Right ventricle myocardium superior (tissue), 1 donor: Measurements from ENCODE around the gene SLC4A3. TPM values are rescaled to one million over a fixed set of nuclear protein-coding genes. Genes with fewer than 3 reads are reported as not detected.

Source experiments
- ATAC-seq: fragments of 200-7000 bp; cut with Tn5 transposase; one replicate; pipeline ENCODE4 v1.9.1; 2020; ENCODE audit warnings: mild to moderate bottlenecking; ENCODE audit not compliant: poor library complexity
- DNase-seq: peaks from one replicate; pipeline ENCODE4 v3.0.0-alpha.2; 2020
- intact Hi-C: fragments of 100-400 bp; cut with DNase I; formaldehyde crosslinking; loops from one replicate; pipeline ENCODE4 v1.11.2; 2022
- total RNA-seq: library from RNA; stranded (reverse); fragmentation: NEBNext Ultra II Directional; extraction: Animal tissue kit (Norgen Biotek cat#: 25700); gene quantifications from one replicate; pipeline ENCODE4 v1.2.1, GENCODE V29; 2021
- donor health status: DM: no; HTN: yes; CAD: no; lungs with severe emphysema.

The SLC4A3 gene
- total RNA-seq, 1 donor from 2014 or later: 503 TPM

DNA sequence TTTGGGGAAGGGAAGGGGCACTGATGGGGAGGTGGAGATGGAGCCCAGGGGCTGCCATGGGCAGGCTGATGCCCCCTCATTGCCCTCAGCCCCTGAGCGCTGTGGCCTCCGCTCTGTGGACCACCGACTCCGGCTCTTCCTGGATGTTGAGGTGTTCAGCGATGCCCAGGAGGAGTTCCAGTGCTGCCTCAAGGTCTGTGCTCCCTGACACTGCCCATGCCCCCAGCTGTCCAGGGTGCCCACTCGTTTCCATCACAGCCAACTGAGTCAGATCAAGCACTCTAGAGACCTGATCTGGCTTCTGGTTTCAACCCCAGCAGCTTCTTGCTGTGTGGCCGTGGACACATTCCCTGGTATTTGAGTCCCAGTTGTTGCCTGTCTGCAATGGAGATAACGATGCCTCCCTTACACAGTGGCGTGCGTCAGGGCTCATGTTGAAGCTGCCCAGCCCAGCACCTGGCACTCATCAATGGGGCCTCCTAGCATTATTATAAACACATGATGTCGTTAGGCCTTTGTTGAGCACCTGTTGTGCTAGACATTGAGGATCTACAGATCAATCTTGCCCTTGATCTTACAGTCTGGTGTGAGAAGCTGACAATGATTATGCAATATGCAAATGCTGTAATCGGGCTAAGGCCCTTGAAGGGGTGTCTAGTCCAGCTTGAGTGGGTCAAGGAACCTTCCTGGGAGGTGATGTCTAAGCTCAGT lies 15.4 kb upstream of the SLC4A3 start:
- ATAC-seq (no peak), DNase-seq (no peak)
- intact Hi-C loops: no loop called here

DNA sequence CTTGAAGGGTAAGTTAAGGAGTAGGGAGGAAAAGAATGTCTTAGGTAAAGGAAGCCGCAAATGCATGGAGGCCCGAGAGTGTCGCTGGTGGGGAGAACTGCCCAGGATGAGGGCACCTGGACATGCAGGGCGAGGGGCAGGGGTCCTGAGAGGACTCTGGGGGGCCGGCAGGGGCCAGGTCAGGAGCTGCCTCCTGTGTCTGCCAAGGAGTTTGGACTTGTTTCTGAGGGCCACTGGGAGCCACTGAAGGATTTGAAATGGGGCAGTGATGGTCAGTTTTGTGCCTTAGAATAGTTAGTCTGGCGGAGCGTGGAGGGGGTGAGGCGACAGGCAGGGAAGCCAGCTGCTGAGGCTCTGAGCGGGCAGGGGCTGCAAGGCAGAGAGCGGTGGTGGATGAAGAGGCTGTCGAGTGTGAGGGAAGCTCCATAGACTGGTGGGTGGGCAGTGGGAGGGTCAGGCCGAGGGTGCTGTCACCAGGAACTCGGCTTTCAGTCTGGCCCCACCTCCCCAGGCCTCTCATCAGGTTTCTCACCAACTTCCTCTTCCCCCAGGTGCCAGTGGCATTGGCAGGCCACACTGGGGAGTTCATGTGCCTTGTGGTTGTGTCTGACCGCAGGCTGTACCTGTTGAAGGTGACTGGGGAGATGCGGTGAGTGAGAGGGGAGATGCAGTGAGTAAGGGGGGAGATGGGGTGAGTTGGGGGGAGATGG lies 14.7 kb upstream of the SLC4A3 start:
- ATAC-seq: no peak
- intact Hi-C loops: no loop called here
- DNase-seq: no peak

DNA sequence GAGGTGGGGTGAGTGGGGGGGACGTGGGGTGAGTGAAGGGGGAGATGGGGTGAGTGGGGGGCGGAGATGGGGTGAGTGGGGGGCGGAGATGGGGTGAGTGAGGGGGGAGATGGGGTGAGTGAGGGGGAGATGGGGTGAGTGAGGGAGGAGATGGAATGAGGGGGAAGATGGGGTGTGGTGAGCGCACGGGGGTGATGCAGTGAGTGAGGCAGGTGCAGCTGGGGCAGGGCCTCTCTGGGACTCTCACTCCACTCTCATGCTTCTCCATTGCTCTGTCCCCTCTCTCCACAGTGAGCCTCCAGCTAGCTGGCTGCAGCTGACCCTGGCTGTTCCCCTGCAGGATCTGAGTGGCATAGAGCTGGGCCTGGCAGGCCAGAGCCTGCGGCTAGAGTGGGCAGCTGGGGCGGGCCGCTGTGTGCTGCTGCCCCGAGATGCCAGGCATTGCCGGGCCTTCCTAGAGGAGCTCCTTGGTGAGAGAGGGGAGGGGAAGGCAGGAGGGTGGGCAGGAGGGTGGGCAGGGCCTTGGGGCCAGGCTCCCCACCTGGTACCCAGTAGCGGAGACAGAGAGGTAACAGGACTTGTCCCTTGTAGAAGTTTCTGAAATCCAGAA lies 13.9 kb upstream of the SLC4A3 start:
- intact Hi-C loops: no loop called here
- DNase-seq (no peak), ATAC-seq (no peak)

DNA sequence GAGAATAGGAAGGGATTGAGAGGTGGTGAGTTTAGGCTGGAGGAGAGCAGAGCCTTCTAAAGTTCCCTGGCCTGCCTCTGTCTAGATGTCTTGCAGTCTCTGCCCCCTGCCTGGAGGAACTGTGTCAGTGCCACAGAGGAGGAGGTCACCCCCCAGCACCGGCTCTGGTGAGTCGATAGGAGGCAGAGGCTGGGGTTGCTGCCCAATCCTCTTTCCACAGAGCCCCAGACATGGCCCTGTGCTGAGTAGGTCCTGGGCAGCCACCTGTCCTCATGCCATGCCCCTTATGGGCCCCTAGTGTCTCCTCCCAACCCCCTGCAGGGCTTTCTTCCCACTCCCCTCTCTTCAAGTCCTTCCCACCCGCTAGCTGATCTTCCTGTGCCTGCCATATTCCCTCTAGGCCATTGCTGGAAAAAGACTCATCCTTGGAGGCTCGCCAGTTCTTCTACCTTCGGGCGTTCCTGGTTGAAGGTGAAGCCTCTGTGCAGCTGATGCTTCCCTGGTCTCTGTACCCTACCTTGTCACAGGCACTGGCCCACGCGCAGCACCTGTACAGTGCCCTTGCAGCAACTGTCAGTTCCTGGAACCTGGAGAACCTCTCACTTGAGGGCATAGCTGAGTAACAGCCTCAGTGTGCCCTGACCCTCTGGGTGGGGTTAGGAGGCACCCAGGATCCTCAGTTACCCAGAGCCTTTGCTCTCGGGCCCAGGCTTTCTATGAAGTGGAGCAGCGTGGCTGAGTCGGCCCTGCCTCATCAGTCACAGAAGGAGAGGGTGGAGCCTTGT lies 13.2 kb upstream of the SLC4A3 start:
- ATAC-seq (no peak), DNase-seq (no peak)
- intact Hi-C loops: no loop called here

DNA sequence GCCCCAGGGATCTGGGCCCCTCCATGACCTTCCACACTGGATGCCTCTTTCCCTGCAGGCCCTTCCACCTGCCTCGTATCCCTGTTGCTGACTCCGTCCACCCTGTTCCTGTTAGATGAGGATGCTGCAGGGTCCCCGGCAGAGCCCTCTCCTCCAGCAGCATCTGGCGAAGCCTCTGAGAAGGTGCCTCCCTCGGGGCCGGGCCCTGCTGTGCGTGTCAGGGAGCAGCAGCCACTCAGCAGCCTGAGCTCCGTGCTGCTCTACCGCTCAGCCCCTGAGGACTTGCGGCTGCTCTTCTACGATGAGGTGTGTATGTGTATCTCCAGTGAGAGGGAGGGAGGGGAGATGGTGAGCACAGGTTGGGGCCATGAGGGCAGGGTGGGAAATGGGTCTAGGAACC lies 12.4 kb upstream of the SLC4A3 start:
- ATAC-seq (no peak), DNase-seq (no peak)
- intact Hi-C loops: no loop called here

DNA sequence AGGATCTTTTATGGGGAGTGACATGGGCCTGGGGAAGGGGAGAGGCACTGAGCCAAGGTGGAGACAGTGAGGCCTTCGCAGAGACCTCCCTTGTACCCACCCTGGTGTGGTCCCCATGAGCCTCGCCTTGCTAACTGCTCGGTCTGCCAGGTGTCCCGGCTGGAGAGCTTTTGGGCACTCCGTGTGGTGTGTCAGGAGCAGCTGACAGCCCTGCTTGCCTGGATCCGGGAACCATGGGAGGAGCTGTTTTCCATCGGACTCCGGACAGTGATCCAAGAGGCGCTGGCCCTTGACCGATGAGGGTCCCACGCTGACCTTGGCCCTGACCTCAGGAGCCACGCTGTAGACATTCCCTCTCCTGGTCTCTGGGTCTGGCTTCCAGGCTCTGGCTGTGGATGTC lies 11.5 kb upstream of the SLC4A3 start:
- DNase-seq: no peak
- intact Hi-C loops: no loop called here
- peak; percentile 59 for ATAC-seq

DNA sequence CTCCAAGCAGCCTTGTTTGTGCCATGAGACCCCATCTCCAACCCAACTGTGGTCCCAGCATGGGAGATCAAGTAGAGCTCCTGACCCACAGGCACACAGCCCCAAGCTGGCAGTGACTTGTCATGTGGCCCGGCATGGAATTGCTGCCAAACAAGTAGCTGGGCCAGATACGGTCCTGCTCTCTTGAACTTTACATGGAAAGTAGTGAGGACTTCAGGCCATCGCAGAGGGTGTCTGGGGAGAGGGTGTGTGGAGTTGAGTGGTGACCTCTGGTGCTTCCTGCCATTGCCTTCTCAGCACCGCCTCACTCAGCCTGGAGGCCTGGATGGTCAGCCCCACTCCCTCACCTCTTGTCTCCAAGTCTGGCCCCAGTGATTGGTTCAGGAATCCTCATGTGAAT lies 10.9 kb upstream of the SLC4A3 start:
- ATAC-seq: peak; percentile 77
- DNase-seq: peak; percentile 61
- intact Hi-C loops: no loop called here

DNA sequence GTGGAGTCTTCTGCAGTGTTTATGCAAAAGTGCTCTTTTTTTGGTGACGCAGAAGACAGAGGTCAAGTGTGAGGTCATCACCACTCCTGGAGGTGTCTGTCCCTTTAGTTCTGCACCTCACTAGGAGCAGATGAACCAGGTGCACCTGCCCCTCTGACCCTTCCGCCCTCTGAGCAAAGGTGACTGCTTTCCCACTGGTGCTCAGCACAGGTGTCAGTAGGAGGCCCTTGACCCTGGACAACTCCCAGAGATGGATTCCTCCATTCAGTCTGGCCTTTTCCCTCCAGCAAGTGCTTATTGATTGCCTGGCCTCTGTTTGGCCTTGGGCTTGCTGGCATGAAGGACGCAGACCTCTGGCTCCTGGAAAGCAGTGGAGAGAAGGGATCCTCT lies 8.7 kb upstream of the SLC4A3 start:
- no peak for DNase-seq
- ATAC-seq: no peak
- intact Hi-C loops: no loop called here

DNA sequence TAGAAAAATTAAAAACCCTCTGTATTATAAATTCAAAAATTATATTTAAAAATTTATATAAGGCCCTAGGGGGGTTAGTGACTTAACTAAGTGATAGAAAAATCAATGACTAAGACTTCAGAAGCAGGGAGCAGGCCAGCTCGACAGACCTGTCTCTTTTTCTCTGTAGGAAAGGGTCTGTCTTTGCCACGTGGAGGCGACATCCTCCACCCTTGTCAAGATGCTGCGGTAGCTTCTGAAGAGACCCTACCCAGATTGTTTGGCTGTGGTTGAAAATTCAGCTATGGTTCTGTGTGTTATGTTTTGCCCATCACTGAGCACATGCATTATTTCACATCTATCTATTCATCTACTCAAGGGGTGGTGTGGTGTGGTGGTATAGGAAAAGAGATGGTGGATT lies 8.2 kb upstream of the SLC4A3 start:
- ATAC-seq (no peak), DNase-seq (no peak)
- intact Hi-C loops: no loop called here

DNA sequence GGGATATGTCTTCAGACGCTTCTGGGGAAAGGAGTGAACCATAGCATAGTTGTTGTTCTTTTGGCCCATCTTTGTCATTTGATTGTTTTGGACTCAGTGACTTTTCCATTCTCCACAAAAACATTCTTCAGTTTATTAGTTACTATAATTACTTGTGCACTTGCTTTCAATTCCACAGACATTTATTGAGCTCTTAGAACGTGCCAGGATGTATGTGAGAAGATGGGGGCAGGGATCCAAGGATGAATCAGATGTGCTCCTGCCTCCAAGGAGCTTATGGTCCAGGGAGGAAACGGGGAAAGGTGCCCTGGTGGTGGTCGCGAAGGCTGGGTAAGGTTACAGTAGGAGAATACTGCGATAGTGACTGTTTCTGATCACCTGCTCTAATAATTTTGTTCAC lies 6.9 kb upstream of the SLC4A3 start:
- DNase-seq (no peak), ATAC-seq (no peak)
- intact Hi-C loops: no loop called here

DNA sequence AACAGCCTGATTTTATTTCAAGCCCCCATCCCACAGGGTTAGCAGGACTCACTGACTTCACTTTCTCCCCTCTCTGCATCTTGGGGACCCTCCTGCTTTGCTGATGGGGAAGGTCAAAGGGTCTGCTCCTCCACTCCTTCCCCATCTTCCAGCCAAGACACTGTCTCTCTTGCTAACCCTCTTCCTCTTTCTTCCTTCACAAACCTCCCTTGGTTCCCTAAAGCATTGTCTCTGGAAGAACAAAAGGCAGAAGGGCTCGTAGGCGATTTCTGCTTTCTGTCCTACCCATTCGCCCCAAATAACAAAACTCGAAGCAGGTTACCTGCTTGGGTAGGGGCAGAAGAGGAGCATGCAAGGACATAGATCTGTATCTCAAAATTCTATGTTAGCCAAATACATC lies 5.5 kb upstream of the SLC4A3 start:
- ATAC-seq: no peak
- intact Hi-C loops: no loop called here
- DNase-seq: no peak

DNA sequence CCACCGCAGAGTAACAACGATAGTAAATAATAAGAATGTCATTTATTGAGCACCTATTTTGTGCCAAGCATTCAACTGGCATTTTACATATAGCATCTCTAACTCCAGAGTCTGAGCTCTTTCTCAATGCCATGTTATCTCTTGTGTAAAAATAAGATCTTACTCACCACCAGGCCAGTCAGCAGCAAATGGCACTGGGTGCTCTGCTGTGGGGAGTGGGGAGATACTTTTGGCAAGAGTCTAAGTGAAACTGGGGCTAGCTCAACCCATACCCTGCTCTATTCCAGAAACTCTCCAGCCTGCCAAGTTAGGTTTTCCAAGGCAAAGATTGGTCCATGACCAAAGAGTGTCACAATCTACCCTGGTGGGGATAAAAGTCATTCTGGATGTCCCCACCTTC lies 5.0 kb upstream of the SLC4A3 start:
- no peak for ATAC-seq
- no peak for DNase-seq
- intact Hi-C loops: no loop called here

DNA sequence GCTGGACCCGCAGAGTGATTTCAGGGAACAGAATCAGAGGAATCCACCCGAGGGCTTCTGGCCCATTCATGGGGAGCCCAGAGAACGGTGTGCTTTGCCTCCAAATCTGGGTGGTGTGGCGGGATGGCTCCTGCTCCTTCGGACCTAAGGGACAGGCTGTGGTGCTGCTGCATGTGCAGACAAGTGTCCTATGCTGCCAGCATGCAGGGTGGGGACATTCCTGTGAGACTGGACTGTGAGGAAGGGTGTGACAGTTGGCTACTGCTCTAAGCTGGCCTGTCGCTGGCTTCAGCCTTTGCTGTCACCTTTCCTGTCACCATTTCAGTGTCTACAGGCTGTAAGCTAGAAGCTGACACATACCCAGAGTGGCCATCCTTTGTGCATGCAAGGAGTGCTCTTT lies 2.9 kb upstream of the SLC4A3 start:
- DNase-seq (no peak), ATAC-seq (peak; percentile 48)
- intact Hi-C loops: no loop called here

DNA sequence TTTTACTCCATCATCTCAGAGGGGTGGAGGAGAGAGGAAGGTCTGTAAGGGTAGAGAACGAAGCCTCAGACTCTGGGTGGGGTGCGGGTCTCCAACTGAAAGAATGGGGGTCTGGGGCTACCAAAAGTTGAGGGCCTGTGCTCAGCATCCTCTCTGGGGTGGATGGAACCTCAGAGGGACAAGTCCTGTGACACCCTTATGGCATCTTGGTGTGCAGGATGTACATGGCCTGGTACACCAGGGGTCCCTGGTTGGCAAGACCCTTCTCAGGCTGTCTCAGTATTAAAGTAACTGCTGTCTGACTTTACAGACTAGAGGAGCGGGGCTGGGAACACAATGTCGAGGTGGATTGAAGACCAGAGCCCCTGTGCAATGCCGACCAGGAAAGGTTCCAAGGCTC lies 2.3 kb upstream of the SLC4A3 start:
- DNase-seq (no peak), ATAC-seq (no peak)
- intact Hi-C loops: no loop called here

DNA sequence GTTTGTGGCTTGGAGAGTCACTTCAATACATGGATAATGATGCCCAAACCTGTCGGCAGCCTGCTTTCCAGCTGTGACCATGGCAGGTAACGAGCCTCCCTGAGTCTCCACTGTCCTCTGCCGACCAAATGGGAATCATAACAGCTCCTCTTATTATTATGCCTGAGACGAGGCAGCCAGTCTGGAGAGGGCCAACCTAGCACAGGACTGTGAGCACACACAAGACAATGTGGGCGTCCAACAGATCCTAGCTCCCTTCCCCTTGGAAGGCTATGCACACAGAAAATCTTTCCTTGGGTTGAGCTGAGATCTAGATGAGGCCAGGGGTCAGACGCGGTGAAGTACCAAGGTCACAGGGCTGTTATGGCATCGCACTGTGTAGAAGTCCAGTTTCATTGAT lies 890 bp upstream of the SLC4A3 start:
- intact Hi-C loops: no loop called here
- ATAC-seq (no peak), DNase-seq (no peak)

DNA sequence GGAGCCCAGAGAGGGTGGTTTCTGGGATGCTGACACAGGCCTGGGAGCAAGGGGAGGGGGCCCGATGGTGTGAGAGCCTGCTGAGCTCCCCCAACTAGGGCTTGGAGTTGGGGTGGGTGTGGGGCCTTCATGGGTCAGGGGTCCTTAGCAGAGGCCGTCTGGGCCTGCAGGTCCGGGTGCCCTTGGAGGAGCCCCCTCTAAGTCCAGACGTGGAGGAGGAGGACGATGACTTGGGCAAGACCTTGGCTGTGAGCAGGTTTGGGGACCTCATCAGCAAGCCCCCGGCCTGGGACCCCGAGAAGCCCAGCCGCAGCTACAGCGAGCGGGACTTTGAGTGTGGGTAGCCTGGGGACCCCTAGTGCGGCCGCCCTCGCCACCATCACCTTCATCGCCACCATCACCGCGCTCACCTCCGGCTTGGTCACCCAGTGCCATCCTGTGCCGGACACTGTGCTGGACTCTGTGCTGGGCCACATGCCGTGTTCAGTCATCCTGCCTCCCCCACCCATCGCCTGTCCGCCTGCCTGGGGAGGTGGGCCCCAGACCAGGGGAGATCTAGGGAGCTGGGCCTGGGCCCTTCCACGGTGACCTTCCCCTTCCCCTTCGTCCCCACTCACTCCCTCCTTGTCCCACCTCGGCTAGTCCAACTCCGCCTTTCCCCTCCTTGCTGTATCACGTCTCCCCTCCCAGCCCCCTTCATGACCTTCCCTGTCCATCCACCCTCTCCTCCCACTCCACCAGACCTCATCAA lies 980 bp downstream of the SLC4A3 start:
- intact Hi-C loops: no loop called here
- peak; percentile 7 for ATAC-seq
- no peak for DNase-seq

DNA sequence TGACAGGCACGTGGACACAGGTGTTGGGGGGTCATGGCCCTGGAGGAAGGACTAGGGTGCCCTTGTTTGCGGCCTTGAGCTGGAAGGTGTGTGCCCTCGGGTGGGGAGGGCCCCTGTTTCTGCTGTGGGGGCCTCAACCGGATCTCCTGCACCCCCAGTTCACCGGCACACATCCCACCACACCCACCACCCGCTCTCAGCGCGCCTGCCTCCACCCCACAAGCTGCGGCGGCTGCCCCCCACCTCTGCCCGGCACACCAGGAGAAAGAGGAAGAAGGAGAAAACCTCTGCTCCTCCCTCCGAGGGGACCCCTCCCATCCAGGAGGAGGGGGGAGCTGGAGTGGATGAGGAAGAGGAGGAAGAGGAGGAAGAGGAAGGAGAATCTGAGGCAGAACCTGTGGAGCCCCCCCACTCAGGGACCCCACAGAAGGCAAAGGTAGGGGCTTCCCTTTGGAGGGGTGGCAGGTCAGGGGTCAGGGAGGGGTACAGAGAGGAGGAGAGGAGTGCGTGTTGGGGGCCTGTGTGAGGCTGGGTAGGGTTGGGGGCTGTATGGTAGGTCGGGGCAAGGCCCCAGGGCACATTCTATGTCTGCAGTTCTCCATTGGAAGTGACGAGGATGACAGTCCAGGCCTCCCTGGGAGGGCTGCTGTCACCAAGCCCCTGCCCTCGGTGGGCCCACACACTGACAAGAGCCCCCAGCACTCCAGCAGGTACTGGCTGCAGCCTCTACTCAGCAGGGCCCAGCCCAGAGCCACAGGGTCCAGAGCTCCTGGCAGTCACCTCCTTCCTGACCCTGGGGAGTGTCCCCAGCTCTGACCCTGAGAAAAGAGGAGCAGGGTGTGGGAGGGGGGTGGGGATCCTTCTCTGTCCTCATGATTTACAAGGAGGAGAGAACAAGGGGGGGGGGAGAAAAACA lies 1.8 kb downstream of the SLC4A3 start:
- ATAC-seq: peak; percentile 2
- no peak for DNase-seq

More for the DNA sequence above, 1.8 kb downstream of the SLC4A3 start:
- intact Hi-C loops: no loop called here
